Activated CD8-positive, alpha-beta memory T cell treated with anti-CD3 and anti-CD28 coated beads, Interleukin-2, amount 50 U/mL, for 1 hour (primary cell): ENCODE data around the gene SPIN3.
"Not testable (repeated sequence)": the region's sequence is repeated elsewhere in the genome, so short reads cannot be mapped to it uniquely, and the experiment has no call there.

Experiments
- DNase-seq: peaks from one replicate; pipeline ENCODE4 v3.0.0-alpha.2; 2020; ENCODE audit errors: extremely low read depth

Gene SPIN3

DNA sequence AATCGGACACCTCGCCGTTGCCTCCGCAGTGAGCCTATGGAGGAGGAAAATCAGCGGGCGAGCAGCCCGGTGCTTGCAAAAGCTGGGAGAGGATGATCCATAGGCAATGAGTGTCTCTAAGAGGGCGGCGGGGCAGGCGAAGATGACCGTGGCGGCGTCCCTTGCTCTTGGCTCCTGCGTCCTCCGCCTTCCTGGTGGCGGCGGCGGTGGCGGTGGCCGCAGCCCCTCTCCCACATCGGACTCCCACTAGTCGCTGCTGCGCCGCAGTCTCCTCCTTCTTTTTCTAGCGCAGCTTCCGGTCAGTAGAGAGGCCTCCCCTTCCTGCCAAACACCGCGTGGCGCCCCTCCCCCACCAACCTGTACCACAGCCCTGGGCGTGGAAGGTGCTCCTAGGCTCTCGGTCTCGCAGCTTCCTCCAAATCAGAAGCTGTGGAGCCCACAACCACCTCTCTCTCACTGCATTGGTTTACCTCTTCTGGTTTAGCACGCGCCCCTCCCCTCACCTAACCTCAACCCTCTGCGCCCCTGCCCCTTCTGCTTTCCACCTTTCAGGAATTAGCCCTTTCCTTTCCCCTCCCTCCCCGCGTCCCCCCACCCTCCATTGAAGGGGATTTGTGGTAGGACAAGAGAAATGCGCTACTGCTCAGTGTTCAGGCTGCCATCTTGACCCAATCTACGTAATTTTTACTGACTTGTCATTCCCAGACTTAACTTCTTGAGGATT lies at the start of gene SPIN3:
Gene SPIN3 (minus strand): TSS at position 271 of the 724 bp plus-strand sequence. CDS start 594 bp downstream, outside the sequence.
- DNase-seq: no peak

DNA sequence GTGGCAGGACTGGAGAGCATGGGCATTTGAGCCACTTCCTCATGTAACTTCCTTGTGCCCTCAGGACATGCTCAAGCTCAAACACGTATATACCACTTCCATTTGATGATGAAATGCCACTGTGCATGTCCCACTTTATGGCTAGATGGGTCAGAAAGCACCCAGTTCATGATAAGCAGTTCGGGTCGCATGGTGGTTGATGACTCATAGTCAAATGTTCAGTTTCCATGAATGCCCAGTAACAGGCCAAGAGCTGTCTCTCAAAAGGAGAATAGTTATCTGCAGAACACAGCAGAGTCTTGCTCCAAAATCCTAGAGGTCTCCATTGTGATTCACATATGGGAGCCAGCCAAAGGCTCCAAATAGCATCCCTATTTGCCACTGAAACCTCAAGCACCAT lies 48.9 kb upstream of the SPIN3 start:
- DNase-seq: no peak

DNA sequence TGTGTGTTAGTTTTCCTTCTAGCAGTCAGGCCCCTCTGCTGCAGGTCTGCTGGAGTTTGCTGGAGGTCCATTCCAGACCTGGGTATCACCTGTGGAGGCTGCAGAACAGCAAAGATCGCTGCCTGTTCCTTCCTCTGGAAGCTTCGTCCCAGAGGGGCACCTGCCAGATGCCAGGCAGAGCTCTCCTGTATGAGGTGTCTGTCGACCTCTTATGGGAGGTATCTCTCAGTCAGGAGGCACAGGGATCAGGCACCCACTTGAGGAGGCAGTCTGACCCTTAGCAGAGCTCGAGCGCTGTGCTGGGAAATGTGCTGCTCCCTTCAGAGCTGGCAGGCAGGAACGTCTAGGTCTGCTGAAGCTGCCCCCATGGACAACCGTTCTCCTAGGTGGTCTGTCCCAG lies 41.9 kb upstream of the SPIN3 start:
- DNase-seq: not testable (repeated sequence)

DNA sequence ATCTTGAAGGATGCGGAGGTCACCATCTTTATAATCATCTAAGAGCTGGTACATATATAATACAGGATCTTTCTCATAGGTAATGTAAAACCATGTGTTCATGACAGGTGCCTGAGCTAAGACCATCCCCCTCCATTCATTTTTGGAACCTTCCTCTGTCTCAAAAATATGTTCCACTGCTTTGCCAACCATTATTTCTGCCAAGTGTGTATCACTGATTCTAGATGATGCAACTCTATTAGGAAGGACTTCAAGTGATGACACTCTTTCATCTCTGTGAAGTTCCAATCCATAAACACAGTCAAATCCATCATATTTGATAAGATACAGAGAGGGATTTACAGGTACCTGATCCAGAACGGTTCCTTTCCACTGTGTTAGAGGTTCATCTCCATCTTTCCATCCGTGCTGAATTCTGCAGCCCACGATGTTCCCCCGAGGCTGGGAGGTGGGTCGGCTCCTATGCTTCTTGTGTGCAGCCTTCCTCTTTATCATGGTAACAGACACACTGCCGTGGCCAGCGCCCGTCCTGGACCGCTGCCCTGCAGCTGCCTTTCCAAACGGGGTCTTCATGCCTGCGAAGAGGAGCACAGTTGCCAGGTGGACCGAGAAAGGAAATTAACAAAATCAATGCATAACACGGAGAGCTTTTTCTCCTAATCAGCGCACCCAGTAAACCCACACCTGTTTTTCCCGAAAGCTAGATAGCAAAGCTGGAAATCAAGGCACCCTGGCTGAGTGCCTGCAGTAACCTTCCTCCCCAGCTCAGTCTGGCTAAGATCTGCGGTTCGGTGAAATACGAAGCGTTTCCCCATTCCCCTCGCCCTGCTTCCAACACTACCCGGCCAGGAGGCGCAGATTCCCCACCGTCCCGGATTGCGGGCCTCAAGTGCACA lies 718 bp downstream of the SPIN3 start:
- no peak for DNase-seq

DNA sequence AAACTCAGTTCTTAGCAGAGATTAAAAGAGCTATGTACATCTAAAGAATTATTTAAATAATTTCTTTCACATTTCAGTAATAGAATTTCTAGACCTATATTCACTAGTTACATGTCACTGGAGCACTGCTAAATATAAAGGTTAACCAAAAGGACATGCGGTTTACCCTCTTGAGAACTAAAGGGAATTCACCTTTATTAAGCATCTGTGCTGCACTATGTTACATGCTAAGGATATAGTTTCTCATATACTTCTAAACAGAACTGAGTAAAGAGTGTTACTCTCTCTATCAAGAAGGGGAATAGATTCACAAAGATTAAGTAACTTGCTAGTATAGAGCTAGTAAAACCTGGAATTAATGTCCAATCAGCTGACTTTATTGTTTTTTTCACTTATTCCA lies 7.6 kb downstream of the SPIN3 start:
- no peak for DNase-seq

DNA sequence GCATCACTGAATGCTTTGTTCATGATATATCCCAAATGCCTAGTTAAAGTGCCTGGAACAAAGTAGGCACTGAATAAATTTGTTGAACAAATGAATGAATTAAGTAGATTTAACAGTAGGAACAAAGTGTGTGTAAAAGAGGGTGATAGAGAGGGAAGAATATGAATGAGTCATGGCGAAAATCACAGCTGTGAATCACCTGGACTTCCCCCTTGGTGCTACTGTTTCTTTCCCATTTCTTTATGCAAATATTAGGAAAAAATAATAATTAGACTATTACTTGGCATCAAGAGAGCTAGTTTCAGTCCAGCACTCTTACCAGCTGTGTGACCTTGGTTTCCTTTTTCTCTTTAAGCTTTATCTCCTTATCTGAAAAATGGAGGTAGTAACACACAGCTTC lies 9.2 kb downstream of the SPIN3 start:
- DNase-seq: no peak

DNA sequence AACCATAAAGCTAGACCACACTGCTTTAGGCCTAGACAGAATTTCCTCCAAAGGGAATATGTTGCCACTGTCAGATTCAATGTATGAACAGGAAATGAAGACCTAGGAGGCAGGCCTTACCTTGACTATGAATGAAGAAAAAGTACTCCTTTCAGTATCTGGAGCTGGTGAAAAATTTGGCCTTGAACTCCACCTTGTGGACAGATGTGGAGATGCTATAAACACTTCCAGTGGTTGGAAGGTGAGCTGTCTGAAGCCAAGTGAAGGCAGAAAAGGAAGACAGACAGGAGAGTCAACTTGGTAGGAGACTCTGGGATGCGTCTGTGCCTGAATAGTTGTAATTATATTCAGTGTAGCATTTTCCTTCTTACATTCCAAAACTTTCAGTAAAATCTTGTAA lies 17.2 kb downstream of the SPIN3 start:
- peak; percentile 4 for DNase-seq

DNA sequence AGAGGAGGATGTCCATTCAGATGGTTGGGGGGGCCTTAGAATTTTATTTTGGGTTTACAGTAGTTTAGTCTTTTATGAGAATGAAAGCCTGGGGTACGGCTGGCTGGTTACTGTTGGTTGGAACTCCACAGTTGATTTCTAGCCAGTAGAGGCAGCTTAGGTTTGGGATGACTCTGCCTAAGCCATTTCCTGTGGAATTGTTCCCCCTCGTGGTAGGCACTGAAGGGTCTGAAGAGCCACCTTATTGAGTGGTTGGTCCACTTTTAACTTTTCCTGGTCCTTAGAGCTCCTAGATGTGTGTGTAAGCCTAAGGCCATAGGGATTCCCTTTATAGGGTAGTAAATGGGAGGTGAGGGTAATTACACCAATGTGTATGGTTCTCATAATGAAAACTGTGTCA lies 19.7 kb downstream of the SPIN3 start:
- DNase-seq: no peak

DNA sequence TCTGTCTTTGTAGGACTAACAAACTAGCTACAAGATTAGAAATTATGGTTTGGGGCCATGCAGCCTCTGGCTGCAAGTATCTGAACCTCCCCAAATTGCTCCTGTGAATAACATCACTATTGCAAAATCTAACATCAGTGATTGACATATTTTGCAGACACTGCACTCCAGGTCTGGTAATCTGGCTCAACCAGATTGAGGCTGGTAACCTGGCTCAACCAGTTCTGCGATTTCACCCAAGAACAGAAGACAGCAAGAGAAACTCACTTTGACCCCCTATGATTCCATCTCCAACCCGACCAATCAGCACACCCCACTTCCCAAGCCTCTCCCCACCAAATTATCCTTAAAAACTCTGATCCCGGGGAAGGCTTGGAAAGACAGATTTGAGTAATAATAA lies 20.9 kb downstream of the SPIN3 start:
- DNase-seq: no peak

DNA sequence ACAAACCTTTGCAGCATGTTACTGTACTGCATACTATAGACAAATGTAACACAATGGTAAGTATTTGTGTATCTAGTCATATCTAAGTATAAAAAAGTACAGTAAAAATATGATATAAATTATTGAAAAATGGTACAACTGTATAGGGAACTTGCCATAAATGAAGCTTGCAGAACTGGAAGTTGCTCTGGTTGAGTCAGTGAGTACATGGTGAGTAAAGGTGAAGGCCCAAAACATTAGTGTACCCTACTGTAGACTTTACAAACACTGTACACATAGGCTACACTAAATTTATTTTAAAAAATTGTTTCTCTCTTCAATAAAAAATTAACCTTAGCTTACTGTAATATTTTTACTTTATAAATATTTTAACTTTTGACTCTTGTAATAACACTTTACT lies 25.8 kb downstream of the SPIN3 start:
- DNase-seq: no peak

DNA sequence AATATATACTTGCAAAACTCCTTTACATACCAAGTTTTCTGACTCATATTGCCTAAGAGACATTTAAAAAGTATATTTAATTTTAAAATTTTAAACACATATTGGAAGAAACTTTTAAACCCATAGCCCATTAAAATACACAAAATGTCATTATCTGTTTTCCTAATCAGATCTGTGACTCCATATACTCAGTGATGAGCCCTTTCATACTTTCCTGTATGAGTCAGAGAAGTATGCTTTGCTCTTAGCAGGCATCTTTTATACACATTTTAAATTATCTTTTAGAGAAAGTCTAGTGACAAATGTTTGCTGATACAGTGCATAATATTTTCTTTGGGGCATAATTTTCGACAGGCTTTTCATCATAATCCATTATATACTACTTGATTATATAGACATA lies 26.4 kb downstream of the SPIN3 start:
- no peak for DNase-seq

DNA sequence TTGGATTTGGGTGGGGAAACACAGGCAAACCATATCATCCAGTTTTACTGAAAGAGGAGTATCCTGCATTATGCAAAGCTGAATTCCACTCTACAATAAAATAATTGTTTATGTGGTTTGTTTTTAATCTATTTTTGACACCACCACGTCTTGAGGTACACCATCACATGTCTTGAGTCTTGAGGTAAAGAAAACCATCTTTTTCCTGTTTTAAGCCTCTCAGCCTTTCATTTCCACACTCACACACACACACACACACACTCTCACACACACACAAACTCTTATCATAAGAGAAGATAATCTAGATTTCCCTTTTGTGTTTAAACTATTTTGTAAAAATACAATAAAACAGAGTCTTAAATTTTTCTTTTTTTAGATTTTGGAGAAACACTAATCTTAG lies 32.0 kb downstream of the SPIN3 start:
- no peak for DNase-seq

DNA sequence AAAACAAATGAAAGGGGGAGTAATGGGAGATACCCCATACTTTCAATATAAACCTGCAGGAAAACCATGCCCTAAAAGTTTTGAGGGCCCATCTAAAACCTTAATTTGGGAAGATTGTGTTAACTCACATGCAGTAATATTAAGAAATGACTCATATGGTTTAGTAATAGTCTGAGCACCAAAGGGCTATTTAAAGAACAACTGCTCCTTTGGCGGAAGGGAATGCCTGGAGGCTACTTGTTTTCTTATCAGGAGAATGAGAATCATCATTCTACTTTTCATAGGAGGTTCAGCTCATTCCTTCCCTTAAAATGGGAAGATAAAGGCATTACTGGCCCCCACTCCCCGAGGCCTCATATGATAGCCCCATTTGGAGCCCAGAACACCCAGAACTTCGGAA lies 47.6 kb downstream of the SPIN3 start:
- no peak for DNase-seq

DNA sequence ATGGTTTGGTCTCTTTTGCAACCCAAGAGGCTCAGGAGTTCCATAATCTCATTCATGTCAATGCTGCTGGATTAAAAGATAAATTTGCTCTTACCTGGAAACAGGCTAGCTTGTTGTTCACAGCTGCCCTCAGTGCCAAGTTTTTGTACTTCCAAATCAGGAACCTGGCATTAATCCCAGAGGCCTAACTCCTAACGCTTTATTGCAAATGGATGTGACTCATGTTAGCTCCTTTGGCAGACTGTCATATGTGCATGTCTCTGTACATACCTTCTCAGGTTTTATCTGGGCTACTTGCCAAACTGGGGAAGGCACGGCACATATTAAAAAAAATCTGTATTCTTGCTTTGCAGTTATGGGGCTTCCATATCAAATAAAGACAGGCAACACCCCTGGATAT lies 49.1 kb downstream of the SPIN3 start:
- not testable (repeated sequence) for DNase-seq

DNA sequence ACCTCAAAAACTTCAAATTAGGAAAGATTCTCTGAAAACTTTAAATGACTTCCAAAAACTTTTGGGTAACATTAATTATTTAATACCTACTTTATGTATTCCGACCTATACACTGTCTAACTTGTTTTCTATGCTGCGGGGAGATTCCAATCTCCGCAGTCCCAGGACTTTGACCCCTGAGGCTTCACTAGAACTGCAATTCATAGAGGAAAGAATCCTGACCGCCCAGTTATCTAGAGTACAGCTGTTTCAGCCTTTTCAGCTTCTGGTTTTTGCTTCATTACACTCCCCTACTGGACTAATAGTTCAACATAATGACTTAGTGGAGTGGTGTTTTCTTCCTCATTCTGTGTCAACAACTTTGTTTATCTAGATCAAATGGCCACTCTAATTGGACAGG lies 50.1 kb downstream of the SPIN3 start:
- DNase-seq: not testable (repeated sequence)

DNA sequence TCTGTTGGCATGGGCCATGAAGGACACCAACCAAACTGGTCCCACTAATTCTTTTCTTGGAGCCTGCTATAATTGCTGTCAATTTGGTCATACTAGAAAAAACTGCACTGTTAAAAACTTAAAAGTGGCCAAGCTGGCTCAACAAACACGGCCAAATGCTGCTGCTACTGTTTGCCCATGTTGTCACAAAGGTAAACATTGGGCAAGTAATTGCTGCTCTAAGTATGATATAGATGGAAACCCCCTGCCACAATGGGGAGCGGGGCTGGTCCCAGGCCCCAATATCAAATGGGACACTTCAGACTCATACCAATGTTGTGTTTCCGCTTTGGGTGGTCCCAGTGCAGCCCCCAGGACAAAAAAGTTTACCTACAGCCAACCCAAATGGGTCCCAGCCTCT lies 52.1 kb downstream of the SPIN3 start:
- no peak for DNase-seq
